HepG2 (cell line): ENCODE data around the gene GNMT. TPM values are rescaled to one million over a fixed set of nuclear protein-coding genes. Genes with fewer than 3 reads are reported as not detected.

Experiments
- ATF3 ChIP-seq: sonication (generic); formaldehyde crosslinking; IDR thresholded peaks from 2 replicates; pipeline ENCODE4 v1.4.0; 2020; ENCODE audit warnings: missing genetic modification reagents
- CHD2 ChIP-seq: IDR thresholded peaks from 2 replicates; pipeline ENCODE4 v1.6.1; 2011; ENCODE audit warnings: low read depth, low read length, improper control_type of control experiment
- DNMT3B ChIP-seq: conservative IDR thresholded peaks from 2 replicates; pipeline ENCODE4 v1.6.1; 2016; ENCODE audit warnings: missing biosample characterization, control low read depth
- EHMT2 ChIP-seq: fragments of 200-600 bp; sonication (generic); IDR thresholded peaks from 2 replicates; pipeline ENCODE4 v1.7.0; 2017; ENCODE audit warnings: antibody characterized with exemption, low read depth, low read length, borderline replicate concordance
- FOXK1 ChIP-seq: sonication (generic); formaldehyde crosslinking; IDR thresholded peaks from 2 replicates; pipeline ENCODE4 v1.4.0; 2020; ENCODE audit warnings: low read depth, missing genetic modification reagents, borderline replicate concordance
- GLI4 ChIP-seq: sonication (generic); formaldehyde crosslinking; IDR thresholded peaks from 2 replicates; pipeline ENCODE4 v1.5.1; 2020; ENCODE audit warnings: missing genetic modification reagents, mild to moderate bottlenecking, moderate library complexity, borderline replicate concordance
- MIXL1 ChIP-seq: IDR thresholded peaks from 2 replicates; pipeline ENCODE4 v1.6.1; 2016
- PHF20 ChIP-seq: sonication (generic); formaldehyde crosslinking; IDR thresholded peaks from 2 replicates; pipeline ENCODE4 v1.5.0; 2020; ENCODE audit warnings: mild to moderate bottlenecking, missing genetic modification reagents
- PRDM10 ChIP-seq: sonication (generic); formaldehyde crosslinking; IDR thresholded peaks from 2 replicates; pipeline ENCODE4 v1.4.0; 2020; ENCODE audit warnings: low read depth, missing genetic modification reagents
- REST ChIP-seq, 2 experiments: IDR thresholded peaks; 2 replicates each; pipeline ENCODE4 v1.6.1; 2011 to 2012; ENCODE audit warnings: low read length in 2 of 2, borderline replicate concordance in 1 of 2, low read depth in 1 of 2, mild to moderate bottlenecking in 1 of 2, moderate library complexity in 1 of 2
- ZNF180 ChIP-seq: sonication (generic); formaldehyde crosslinking; IDR thresholded peaks from 2 replicates; pipeline ENCODE4 v1.4.0; 2020; ENCODE audit warnings: low read depth, missing genetic modification reagents, borderline replicate concordance
- ZNF24 ChIP-seq: fragments of 450-650 bp; IDR thresholded peaks from 2 replicates; pipeline ENCODE4 v1.6.1; 2017; ENCODE audit warnings: antibody characterized with exemption, mild to moderate bottlenecking
- ZNF547 ChIP-seq: sonication (generic); formaldehyde crosslinking; IDR thresholded peaks from 2 replicates; pipeline ENCODE4 v1.5.1; 2020; ENCODE audit warnings: mild to moderate bottlenecking, missing genetic modification reagents
- ZNF569 ChIP-seq: sonication (generic); formaldehyde crosslinking; IDR thresholded peaks from 2 replicates; pipeline ENCODE4 v1.5.0; 2020; ENCODE audit warnings: mild to moderate bottlenecking, missing genetic modification reagents, moderate library complexity, borderline replicate concordance
- ZNF577 ChIP-seq: sonication (generic); formaldehyde crosslinking; IDR thresholded peaks from 2 replicates; pipeline ENCODE4 v1.4.0; 2020; ENCODE audit warnings: mild to moderate bottlenecking, low read depth, missing genetic modification reagents, borderline replicate concordance
- ZNF615 ChIP-seq: sonication (generic); formaldehyde crosslinking; IDR thresholded peaks from 2 replicates; pipeline ENCODE4 v1.5.0; 2020; ENCODE audit warnings: mild to moderate bottlenecking, missing genetic modification reagents, borderline replicate concordance
- ZNF670 ChIP-seq: sonication (generic); formaldehyde crosslinking; IDR thresholded peaks from 2 replicates; pipeline ENCODE4 v1.8.0; 2022; ENCODE audit warnings: mild to moderate bottlenecking, missing genetic modification reagents, borderline replicate concordance
- ZNF678 ChIP-seq: sonication (generic); formaldehyde crosslinking; IDR thresholded peaks from 2 replicates; pipeline ENCODE4 v1.4.0; 2020; ENCODE audit warnings: mild to moderate bottlenecking, missing genetic modification reagents
- ZNF710 ChIP-seq: sonication (generic); formaldehyde crosslinking; IDR thresholded peaks from 2 replicates; pipeline ENCODE4 v1.5.0; 2020; ENCODE audit warnings: mild to moderate bottlenecking, missing genetic modification reagents, borderline replicate concordance
- ZNF773 ChIP-seq: sonication (generic); formaldehyde crosslinking; IDR thresholded peaks from 2 replicates; pipeline ENCODE4 v1.4.0; 2020; ENCODE audit warnings: missing genetic modification reagents, borderline replicate concordance
- polyA plus RNA-seq, 8 experiments: library from polyadenylated mRNA; depleted of rRNA in 3 of 8; stranded (reverse) in 7 of 8; unstranded in 1 of 8; fragments of >200 nt; fragmentation: Illumina TruSeq in 4 of 8; extraction: Trizol in 4 of 8; gene quantifications; 2 replicates each; pipeline versions ENCODE4 v1.2.1 to v1.2.3, GENCODE V29; 2011 to 2016; ENCODE audit warnings: low read depth in 4 of 8, missing spikeins in 1 of 8, mixed read lengths in 1 of 8; ENCODE audit not compliant: insufficient read depth in 1 of 8
- total RNA-seq, 5 experiments: library from RNA; depleted of rRNA; stranded (reverse); fragments of >200 nt; fragmentation: Illumina TruSeq; extraction: Trizol; gene quantifications; 2 replicates each; pipeline ENCODE4 v1.2.3, GENCODE V29; 2016; ENCODE audit warnings: low read depth in 1 of 5

GNMT gene
- total and polyA plus RNA-seq, 2 of the 13 experiments (the other 11 are each of a cell fraction or from before 2014, with no cell fraction given): 2.8 to 7.0 TPM

- TF ChIP-seq EHMT2 (no peak), GLI4 (CRISPR knock-in tag) (0 out of 2 replicates have a peak, but pooled peaks have one; percentile 56), ZNF569 (CRISPR knock-in tag) (no peak), MIXL1 (CRISPR knock-in tag) (no peak), FOXK1 (CRISPR knock-in tag) (no peak), ZNF577 (CRISPR knock-in tag) (no peak), PHF20 (CRISPR knock-in tag) (no peak), PRDM10 (no peak), REST (IDR thresholded peaks at IDR 0.05; ENCODE audit: borderline replicate concordance in 1 of 2, low read depth in 1 of 2, low read length in 2 of 2) (no peak), ZNF615 (no peak), ZNF670 (no peak), ATF3 (CRISPR knock-in tag) (peak; percentile 60), DNMT3B (CRISPR knock-in tag) (peak; percentile 77; the same call in 1 of the 2 replicates), ZNF678 (CRISPR knock-in tag) (no peak), ZNF24 (no peak), ZNF773 (CRISPR knock-in tag) (no peak), ZNF710 (no peak), ZNF180 (CRISPR knock-in tag) (no peak), CHD2 (no peak), ZNF547 (CRISPR knock-in tag) (peak; percentile 72; the same call in 1 of the 2 replicates)
Measured at GRCh38 chr6:42960243-42961019, at the start of gene GNMT (continued).
